Measurements from ENCODE around the gene UST.
"Not testable (repeated sequence)": the region's sequence is repeated elsewhere in the genome, so short reads cannot be mapped to it uniquely, and the experiment has no call there.

UST gene

GRCh38 chr6:148768646-148769270 lies 21.9 kb downstream of the UST start:
- no peak for DNase-seq

- DNase-seq, result no peak
Observed at GRCh38 chr6:148769304-148769968, 22.6 kb downstream of the UST start.

- no peak for DNase-seq
Observed at GRCh38 chr6:148770408-148771211, 23.8 kb downstream of the UST start.

- DNase-seq, result no peak
Observed at GRCh38 chr6:148771212-148771601, 24.4 kb downstream of the UST start.

GRCh38 chr6:148771896-148772554 lies 25.2 kb downstream of the UST start:
- no peak for DNase-seq

- DNase-seq, result no peak
Observed at GRCh38 chr6:148775161-148775560, 28.3 kb downstream of the UST start.

- no peak for DNase-seq
Observed at GRCh38 chr6:148776321-148777308, 29.8 kb downstream of the UST start.

GRCh38 chr6:148779142-148779562 lies 32.3 kb downstream of the UST start:
- DNase-seq, result no peak

GRCh38 chr6:148780423-148780822 lies 33.6 kb downstream of the UST start:
- not testable (repeated sequence) for DNase-seq

GRCh38 chr6:148780918-148781436 lies 34.1 kb downstream of the UST start:
- no peak for DNase-seq

- DNase-seq, result no peak
Observed at GRCh38 chr6:148789948-148790347, 43.1 kb downstream of the UST start.

GRCh38 chr6:148790404-148790803 lies 43.6 kb downstream of the UST start:
- no peak for DNase-seq

- no peak for DNase-seq
Observed at GRCh38 chr6:148790817-148791216, 44.0 kb downstream of the UST start.

- DNase-seq, result no peak
Observed at GRCh38 chr6:148791372-148791771, 44.5 kb downstream of the UST start.

GRCh38 chr6:148793721-148794120 lies 46.9 kb downstream of the UST start:
- no peak for DNase-seq

- DNase-seq, result no peak
Observed at GRCh38 chr6:148794797-148795196, 48.0 kb downstream of the UST start.

- no peak for DNase-seq
Observed at GRCh38 chr6:148795563-148795962, 48.7 kb downstream of the UST start.

GRCh38 chr6:148799647-148800046 lies 52.8 kb downstream of the UST start:
- no peak for DNase-seq

GRCh38 chr6:148800536-148800935 lies 53.7 kb downstream of the UST start:
- no peak for DNase-seq

GRCh38 chr6:148803979-148804378 lies 57.1 kb downstream of the UST start:
- no peak for DNase-seq

GRCh38 chr6:148805777-148806176 lies 58.9 kb downstream of the UST start:
- DNase-seq, result no peak

- no peak for DNase-seq
Observed at GRCh38 chr6:148807784-148808183, 61.0 kb downstream of the UST start.

Measured in CD4-positive, alpha-beta T cell treated with Interleukin-1 beta for 1 hour (primary cell).